T-helper 17 cell (primary cell): Measurements from ENCODE around the gene CTNNBIP1. TPM values are rescaled to one million over a fixed set of nuclear protein-coding genes. Genes with fewer than 3 reads are reported as not detected.

Experiments
- ATAC-seq: fragments of 150-1000 bp; cut with Tn5 transposase; 2 replicates; pipeline ENCODE4 v1.10.0; 2021; ENCODE audit warnings: mild to moderate bottlenecking, moderate library complexity
- DNase-seq, 3 donors: peaks; one replicate each; pipeline versions ENCODE4 v3.0.0 to v3.0.0-alpha.2; 2020 to 2021
- H3K9me3 ChIP-seq: one replicate; pipeline ENCODE4 v1.7.0; 2013; ENCODE audit warnings: low read length, mild to moderate bottlenecking; ENCODE audit not compliant: control insufficient read depth, poor library complexity, severe bottlenecking
- H3K27ac Mint-ChIP-seq: one replicate; pipeline ENCODE4 v1.8.0; 2022; ENCODE audit warnings: mild to moderate bottlenecking, moderate library complexity, mixed read lengths
- H3K27me3 Mint-ChIP-seq: one replicate; pipeline ENCODE4 v1.8.0; 2022; ENCODE audit warnings: mixed read lengths
- H3K36me3 Mint-ChIP-seq: one replicate; pipeline ENCODE4 v1.8.0; 2022; ENCODE audit warnings: low read depth, mixed read lengths
- H3K4me1 Mint-ChIP-seq: one replicate; pipeline ENCODE4 v1.8.0; 2022; ENCODE audit warnings: mild to moderate bottlenecking, mixed read lengths
- H3K4me3 Mint-ChIP-seq: one replicate; pipeline ENCODE4 v1.8.0; 2022; ENCODE audit warnings: mild to moderate bottlenecking, moderate library complexity, mixed read lengths
- total RNA-seq, 4 donors: library from RNA in 2 of 4; stranded (reverse) in 2 of 4; gene quantifications; one replicate each; pipeline ENCODE4 v1.2.3 and lab custom pipeline; 2022 to 2026

Gene CTNNBIP1
- total RNA-seq, 2 donors from 2014 or later: 9.2 to 10.5 TPM

GRCh38 chr1:9869831-9870251, 40.2 kb downstream of the CTNNBIP1 start:
- no peak overlapping the region for H3K27ac Mint-ChIP-seq
- H3K9me3 ChIP-seq: no peaks in the 10 kb centered on the region
- no peak overlapping the region for H3K4me3 Mint-ChIP-seq
- no peak for ATAC-seq
- DNase-seq: no peak
- no peaks in the 10 kb centered on the region for H3K36me3 Mint-ChIP-seq
- H3K27me3 Mint-ChIP-seq: no peaks in the 10 kb centered on the region
- H3K4me1 Mint-ChIP-seq: peaks cover 10% of the 10 kb centered on the region

DNA sequence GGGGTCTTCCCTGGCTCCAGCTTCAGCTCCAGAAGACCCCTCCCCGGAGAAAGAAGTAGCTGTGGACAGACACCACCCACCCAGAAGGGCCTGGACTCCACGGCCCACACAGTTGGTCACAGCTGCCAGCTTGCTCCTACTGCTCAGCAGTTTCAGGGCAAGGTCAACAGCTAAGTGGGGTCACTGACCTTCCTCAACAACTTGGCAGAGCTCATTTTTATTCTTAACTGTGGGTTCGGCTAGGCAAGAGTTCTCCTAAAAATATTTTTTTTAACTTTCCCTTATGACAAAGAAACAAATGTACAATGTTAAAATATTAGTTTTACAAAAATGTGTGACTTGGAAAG, 41.9 kb downstream of the CTNNBIP1 start:
- DNase-seq: no peak
- Mint-ChIP-seq H3K4me1 (peaks cover 7% of the 10 kb centered on the region), H3K36me3 (no peaks in the 10 kb centered on the region), H3K27me3 (no peaks in the 10 kb centered on the region), H3K4me3 (no peak overlapping the region), H3K27ac (peak overlapping the region; percentile 34)
- ATAC-seq: no peak
- no peaks in the 10 kb centered on the region for H3K9me3 ChIP-seq

DNA sequence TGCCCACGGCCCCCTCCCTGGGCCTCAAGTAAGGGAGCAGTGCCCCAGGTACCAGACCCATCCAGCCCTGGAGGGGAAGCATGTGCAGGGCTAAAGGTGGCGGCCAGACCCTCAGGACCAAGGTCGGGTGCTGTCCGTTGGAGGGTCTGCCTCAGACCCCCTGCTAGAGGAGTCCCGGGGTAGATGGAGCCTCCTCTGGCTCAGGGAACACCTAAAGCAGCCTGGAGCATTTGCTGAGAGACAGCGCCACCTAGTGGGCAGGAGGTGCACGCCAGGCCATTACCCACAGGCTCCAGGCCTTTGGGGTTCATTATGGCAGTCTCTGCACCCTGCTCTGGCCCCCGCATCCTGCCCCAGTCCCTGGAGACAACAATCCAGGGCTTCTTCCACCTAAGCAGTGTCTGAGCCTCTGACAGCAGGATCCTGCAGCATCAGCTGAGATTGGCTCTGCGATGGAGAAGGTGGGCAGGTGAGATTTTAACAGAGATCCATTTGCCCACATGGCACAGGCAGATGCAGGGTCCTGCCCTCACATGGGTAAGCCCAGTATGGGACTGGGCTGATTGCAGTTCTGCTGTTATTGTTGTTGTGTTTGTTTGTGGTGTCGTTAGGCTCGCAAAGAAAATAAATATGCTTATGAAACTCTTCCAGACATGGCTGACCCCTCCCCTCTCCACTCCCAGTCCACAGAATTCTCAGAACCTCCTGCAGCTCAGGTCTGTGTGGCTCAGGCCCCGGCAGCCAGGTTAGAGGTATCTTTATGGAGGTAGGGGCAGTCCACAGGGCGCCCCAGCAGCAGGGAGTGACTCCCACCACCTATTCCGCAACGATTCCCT, 42.4 kb downstream of the CTNNBIP1 start:
- H3K9me3 ChIP-seq: no peaks in the 10 kb centered on the region
- Mint-ChIP-seq H3K27me3 (no peaks in the 10 kb centered on the region), H3K4me1 (peaks cover 7% of the 10 kb centered on the region), H3K27ac (peak overlapping the region; percentile 34), H3K4me3 (no peak overlapping the region), H3K36me3 (no peaks in the 10 kb centered on the region)
- DNase-seq (peak; percentile 75 to 90 (median 79)), ATAC-seq (peak; percentile 97)

DNA sequence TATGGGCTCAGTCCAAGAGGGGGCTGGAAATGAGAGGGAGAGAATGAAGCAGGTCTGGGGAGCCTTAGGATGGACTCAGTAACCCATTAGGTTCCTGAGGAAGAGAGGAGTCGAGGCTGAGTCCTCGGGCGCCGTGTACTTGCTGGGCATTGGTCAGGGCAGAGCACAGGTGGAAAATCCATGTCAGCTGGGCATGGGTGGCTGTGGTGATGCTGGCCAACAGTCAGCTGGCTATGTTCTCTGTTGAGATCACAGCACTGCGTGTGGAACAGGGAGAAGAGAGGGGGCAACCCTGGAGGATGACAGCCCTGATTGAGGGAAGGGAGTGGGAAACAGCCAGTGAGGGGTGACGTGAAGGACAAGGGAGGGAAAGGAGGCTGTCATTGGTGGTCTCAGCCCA, 43.2 kb downstream of the CTNNBIP1 start:
- no peak for DNase-seq
- Mint-ChIP-seq H3K4me3 (peak overlapping the region; percentile 31), H3K27me3 (no peaks in the 10 kb centered on the region), H3K36me3 (no peaks in the 10 kb centered on the region), H3K4me1 (peaks cover 7% of the 10 kb centered on the region), H3K27ac (peak overlapping the region; percentile 34)
- H3K9me3 ChIP-seq: no peaks in the 10 kb centered on the region
- ATAC-seq: no peak

DNA sequence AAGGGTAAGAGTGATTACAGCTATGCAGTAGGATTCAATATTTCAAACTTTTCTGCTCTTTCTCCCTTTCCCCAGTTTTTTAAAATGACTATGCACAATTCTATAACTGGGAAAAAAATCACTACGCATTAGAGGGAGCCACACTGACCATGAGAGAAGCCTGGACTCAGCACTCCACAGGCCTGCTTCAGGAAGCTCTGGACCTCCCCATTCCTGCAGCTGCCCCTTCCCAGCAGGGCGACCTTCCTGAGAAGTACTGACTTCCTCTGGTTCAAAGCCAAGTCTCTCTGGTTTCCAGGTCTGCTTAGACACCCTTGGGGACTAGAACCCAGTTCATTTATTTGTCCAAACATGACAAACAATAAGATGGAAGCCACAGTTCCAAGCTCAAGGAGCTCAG, 44.3 kb downstream of the CTNNBIP1 start:
- H3K27ac Mint-ChIP-seq: peak overlapping the region; percentile 34
- ATAC-seq (no peak), DNase-seq (no peak)
- no peak overlapping the region for H3K4me3 Mint-ChIP-seq
- H3K27me3 Mint-ChIP-seq: no peaks in the 10 kb centered on the region
- H3K36me3 Mint-ChIP-seq: no peaks in the 10 kb centered on the region
- H3K9me3 ChIP-seq: no peaks in the 10 kb centered on the region
- peaks cover 7% of the 10 kb centered on the region for H3K4me1 Mint-ChIP-seq

- ATAC-seq (no peak), DNase-seq (no peak)
- H3K36me3 Mint-ChIP-seq: no peaks in the 10 kb centered on the region
- no peaks in the 10 kb centered on the region for H3K27me3 Mint-ChIP-seq
- H3K4me1 Mint-ChIP-seq: peaks cover 7% of the 10 kb centered on the region
- H3K9me3 ChIP-seq: no peaks in the 10 kb centered on the region
- H3K4me3 Mint-ChIP-seq: no peak overlapping the region
- H3K27ac Mint-ChIP-seq: peak overlapping the region; percentile 65
Measured at GRCh38 chr1:9863371-9863770, 46.7 kb downstream of the CTNNBIP1 start.

DNA sequence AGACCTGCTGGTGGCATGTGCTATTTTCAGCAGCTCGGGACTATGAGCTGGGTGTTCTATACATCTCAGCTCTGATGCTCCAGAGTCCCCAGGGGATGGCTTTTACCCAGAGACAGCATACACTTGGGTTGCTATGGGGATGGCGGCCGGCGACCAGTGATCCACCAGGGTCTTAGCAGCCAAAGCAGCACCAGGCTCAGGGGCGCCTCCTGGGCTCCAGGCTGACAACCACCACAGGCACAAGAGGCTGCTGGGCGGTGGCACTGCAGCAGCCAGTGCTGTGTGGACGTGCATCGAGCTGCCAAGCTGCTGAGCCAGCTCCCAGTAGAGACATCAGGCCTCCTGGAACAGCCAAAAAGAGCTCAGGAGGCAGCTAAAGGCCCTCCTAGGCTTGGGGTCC, 48.7 kb downstream of the CTNNBIP1 start:
- DNase-seq (no peak), ATAC-seq (no peak)
- Mint-ChIP-seq H3K4me1 (no peaks in the 10 kb centered on the region), H3K36me3 (no peaks in the 10 kb centered on the region), H3K27ac (peak overlapping the region; percentile 11), H3K4me3 (no peak overlapping the region), H3K27me3 (no peaks in the 10 kb centered on the region)
- H3K9me3 ChIP-seq: no peaks in the 10 kb centered on the region

- Mint-ChIP-seq H3K36me3 (no peaks in the 10 kb centered on the region), H3K4me1 (no peaks in the 10 kb centered on the region), H3K27me3 (no peaks in the 10 kb centered on the region), H3K4me3 (no peak overlapping the region), H3K27ac (peak overlapping the region; percentile 11)
- ATAC-seq: no peak
- no peak for DNase-seq
- H3K9me3 ChIP-seq: no peaks in the 10 kb centered on the region
Measured at GRCh38 chr1:9860887-9861286, 49.2 kb downstream of the CTNNBIP1 start.

GRCh38 chr1:9859281-9860014, 50.6 kb downstream of the CTNNBIP1 start:
- Mint-ChIP-seq H3K36me3 (no peaks in the 10 kb centered on the region), H3K27me3 (no peaks in the 10 kb centered on the region), H3K27ac (no peak overlapping the region), H3K4me3 (no peak overlapping the region), H3K4me1 (no peaks in the 10 kb centered on the region)
- ATAC-seq: no peak
- H3K9me3 ChIP-seq: no peaks in the 10 kb centered on the region
- DNase-seq: no peak

DNA sequence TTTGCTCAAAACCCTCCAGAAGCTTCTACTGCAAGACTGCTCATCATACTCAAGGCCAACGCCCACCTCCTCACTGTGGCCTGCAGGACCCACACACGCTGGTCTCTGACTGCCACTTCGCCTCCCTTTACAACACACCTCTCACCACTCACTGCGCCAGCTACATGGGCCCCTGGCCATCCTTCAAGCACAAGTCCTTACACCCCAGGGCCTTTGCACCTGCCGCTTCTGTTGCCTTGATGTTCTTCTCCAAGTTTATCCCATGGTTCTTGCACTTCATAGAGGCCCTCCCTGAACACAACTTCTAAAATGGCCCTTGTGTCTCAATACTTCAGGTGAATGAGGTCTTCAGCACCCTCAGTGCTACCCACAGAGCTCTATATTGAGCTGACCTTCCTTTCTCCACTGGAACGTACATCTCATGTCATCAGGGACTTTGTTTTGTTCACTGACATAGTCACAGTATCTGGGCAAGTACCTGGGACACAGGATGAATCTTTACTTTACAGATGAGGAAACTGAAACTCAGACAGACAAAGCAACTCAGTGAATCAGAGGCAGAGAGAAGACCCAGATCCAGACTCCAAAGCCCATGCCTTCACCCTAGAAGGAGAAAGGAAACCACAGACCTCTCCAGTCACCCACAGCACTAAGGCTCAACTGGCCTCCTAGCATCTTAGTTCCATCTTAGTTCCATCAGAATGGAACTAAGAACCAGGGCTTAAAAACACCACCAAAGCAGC, 51.6 kb downstream of the CTNNBIP1 start:
- H3K27ac Mint-ChIP-seq: no peak overlapping the region
- ATAC-seq (no peak), DNase-seq (no peak)
- H3K9me3 ChIP-seq: no peaks in the 10 kb centered on the region
- H3K4me1 Mint-ChIP-seq: no peaks in the 10 kb centered on the region
- H3K4me3 Mint-ChIP-seq: no peak overlapping the region
- no peaks in the 10 kb centered on the region for H3K27me3 Mint-ChIP-seq
- no peaks in the 10 kb centered on the region for H3K36me3 Mint-ChIP-seq

DNA sequence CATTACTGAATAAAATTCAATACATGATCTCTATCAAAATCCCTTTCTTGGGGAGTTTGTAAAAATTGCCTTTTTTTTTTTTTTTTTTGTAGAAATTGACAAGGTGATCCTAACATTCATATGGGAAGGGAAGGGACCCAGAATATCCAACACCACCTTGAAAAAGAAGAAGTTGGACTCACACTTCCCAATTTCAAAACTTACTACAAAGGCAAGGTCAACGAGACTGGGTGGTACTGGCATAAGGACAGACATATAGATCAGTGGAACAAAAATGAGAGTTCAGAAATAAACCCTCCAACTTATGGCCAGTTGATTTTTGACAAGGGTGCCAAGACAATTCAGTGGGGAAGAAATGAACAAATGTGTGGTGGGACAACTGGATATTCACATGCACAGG, 54.9 kb downstream of the CTNNBIP1 start:
- Mint-ChIP-seq H3K27me3 (no peaks in the 10 kb centered on the region), H3K4me1 (no peaks in the 10 kb centered on the region), H3K27ac (no peak overlapping the region), H3K36me3 (no peaks in the 10 kb centered on the region), H3K4me3 (no peak overlapping the region)
- H3K9me3 ChIP-seq: no peaks in the 10 kb centered on the region
- ATAC-seq (no peak), DNase-seq (no peak)

- no peak overlapping the region for H3K27ac Mint-ChIP-seq
- no peaks in the 10 kb centered on the region for H3K4me1 Mint-ChIP-seq
- no peaks in the 10 kb centered on the region for H3K27me3 Mint-ChIP-seq
- no peaks in the 10 kb centered on the region for H3K9me3 ChIP-seq
- DNase-seq (no peak), ATAC-seq (no peak)
- no peaks in the 10 kb centered on the region for H3K36me3 Mint-ChIP-seq
- H3K4me3 Mint-ChIP-seq: no peak overlapping the region
Measured at GRCh38 chr1:9853249-9853595, 56.8 kb downstream of the CTNNBIP1 start.

GRCh38 chr1:9852410-9853248, 57.4 kb downstream of the CTNNBIP1 start:
- no peaks in the 10 kb centered on the region for H3K4me1 Mint-ChIP-seq
- H3K36me3 Mint-ChIP-seq: no peaks in the 10 kb centered on the region
- H3K9me3 ChIP-seq: no peaks in the 10 kb centered on the region
- no peak overlapping the region for H3K4me3 Mint-ChIP-seq
- peak overlapping the region; percentile 29 for H3K27ac Mint-ChIP-seq
- ATAC-seq (no peak), DNase-seq (no peak)
- no peaks in the 10 kb centered on the region for H3K27me3 Mint-ChIP-seq
